HG03108 (cell line): ENCODE measurements around the gene ANO1.

Experiments used
- ATAC-seq: cut with Tn5 transposase; IDR thresholded peaks from one replicate; pipeline ENCODE4 v1.9.1; 2021; ENCODE audit warnings: moderate library complexity; ENCODE audit not compliant: unreplicated experiment

The ANO1 gene

GRCh38 chr11:70049045-70049444 lies 29.1 kb upstream of the ANO1 start:
- ATAC-seq = no peak

- ATAC-seq = no peak
Observed at GRCh38 chr11:70050243-70050642, 27.9 kb upstream of the ANO1 start.

GRCh38 chr11:70054004-70054403 lies 24.1 kb upstream of the ANO1 start:
- no peak for ATAC-seq

DNA sequence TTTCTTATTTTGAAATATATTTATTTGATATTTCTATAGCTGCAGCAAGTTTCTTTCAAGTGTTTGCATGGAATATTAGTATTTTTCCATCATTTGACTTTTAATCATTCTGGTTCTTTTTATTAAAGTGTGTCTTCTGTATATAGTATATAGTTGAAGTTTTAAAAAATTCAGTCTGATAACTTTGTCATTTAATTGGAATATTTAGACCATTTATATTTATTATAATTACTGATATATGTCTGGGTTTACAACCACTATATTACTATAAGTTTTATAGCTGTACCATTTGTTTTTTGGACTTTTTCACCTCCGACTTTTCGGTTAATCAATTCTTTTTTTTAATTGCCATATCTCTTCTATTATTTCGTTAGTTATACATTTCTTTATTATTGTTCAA lies 22.7 kb upstream of the ANO1 start:
- no peak for ATAC-seq

DNA sequence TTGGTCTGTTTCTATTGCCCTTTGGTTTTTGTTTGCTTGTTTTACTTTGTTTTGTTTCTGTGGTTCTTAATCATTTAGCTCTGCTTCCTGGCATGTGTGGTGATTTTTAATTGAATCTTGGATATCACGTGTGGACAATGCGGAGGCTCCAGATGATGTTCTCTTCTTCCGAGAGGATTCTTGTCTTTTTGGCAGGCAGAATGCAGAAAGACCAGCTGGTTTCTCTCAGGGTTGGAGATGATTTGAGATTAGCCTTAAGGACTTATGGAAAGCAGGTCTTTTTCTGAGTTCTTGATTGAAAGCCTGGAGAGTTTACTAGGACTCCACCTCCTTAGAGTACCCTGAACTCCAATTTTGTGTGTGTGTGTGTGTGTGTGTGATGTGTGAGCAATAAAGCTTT lies 21.0 kb upstream of the ANO1 start:
- ATAC-seq = no peak

DNA sequence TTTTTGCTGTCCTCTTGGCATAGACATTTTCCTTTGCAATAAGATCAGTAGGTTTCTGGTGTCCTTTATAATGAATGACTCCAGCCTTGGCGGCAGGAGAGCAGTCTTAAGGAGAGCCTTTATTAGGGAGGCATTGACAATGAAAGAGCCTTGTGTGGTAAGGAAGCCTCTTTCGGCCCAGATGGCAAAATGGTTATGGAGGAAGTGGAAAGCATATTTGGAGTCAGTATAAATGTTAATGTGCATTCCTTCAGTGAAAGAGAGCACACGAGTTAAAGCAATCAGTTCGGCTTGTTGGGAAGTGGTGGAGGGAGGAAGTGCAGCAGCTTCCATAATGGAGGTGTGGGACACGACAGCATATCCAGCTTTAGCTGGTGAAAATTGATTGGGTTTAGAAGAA lies 18.1 kb upstream of the ANO1 start:
- ATAC-seq = no peak

DNA sequence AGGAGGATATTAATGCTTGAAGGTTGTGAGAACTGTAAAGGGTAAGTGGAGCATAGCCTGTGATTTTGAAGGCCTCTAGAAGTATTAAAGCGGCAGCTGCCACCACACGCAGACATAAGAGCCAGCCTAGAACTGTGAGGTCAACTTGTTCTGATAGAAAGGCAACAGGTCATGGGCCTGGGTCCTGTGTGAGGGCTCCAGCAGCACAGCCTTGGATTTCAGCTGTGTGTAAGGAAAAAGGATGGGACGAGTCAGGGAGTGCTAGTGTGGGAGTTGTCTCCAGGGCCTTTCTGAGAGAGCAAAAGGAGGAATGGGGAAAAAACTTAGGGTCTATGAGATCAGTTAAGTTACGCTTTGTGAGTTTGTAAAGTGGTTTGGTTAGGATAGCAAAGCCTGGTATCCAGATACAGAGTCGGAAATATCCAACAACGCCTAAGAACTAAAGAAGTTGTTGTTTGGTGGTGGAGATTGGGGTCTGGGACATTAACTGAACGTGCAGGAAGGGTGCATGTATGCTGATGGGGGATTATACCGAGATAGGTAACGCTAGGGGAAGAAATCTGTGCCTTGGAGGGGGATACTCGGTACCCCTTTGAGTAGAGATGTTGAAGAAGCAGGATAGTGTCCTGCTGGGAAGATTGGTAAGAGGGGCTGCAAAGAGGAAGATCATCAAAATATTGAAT lies 17.4 kb upstream of the ANO1 start:
- ATAC-seq = no peak

DNA sequence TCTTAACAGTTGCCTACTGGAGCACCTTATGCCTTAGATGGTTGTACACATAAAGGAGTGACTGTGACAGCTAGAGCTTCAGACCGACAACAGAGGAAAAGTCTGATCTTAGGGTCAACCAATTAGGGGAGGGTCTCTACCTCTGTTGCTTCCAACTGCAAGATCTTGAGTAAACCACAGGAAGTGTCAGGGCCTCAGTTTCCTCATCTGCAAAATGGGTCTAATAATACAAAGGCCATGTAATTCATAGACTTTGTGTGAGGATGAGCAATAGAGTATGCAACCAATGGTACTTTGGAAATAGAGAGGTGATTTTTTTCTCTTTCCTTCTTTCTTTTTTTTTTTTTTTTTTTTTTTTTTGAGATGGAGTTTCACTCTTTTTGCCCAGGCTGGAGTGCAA lies 16.4 kb upstream of the ANO1 start:
- ATAC-seq = no peak

DNA sequence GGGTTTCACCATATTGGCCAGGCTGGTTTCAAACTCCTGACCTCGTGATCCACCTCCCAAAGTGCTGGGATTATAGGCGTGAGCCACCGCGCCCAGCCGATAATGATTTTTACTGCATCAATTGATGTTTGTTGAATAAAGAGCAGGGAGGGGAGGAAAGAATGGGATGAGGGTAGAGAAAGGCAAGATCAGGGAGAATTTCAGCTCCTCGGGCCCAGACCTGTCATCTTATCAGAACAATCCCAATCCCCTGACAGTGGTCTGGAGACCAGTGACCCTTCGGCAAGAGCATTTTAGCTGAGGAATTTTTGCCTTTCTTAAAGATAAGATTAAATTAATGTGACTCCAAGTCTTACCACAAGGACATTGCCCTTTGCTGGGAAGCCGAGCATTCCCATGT lies 15.0 kb upstream of the ANO1 start:
- ATAC-seq = no peak

- ATAC-seq = no peak
Observed at GRCh38 chr11:70063555-70063954, 14.6 kb upstream of the ANO1 start.

- ATAC-seq = no peak
Observed at GRCh38 chr11:70064008-70064725, 13.9 kb upstream of the ANO1 start.

DNA sequence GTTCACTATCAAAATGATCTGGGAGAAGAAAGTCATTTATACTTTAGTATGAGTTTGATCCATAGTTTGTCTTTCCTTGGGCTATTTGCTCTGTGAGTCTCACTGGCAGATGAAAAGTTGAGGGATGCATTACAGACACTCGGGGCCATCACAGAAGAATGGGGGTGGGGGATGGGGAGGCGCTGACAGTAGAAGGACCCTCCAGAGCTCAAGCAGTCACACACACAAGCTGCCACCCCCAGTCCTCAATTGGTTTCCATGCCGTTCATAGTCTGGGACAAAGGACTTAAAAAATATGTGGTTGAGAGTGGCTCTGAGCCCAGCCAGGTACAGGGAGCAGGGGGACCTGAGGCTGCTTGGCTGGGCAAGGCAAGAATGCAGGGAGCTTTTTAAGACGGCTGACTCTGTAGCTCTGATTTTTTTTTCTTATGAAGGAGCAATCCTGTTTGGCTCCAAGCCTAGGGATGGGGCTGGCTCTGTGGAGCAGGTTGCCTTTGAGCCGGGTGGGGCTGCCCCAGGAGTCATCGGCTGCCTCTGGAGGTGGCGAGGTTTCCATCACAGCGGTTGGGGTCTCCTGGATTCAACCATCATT lies 13.3 kb upstream of the ANO1 start:
- ATAC-seq = no peak

DNA sequence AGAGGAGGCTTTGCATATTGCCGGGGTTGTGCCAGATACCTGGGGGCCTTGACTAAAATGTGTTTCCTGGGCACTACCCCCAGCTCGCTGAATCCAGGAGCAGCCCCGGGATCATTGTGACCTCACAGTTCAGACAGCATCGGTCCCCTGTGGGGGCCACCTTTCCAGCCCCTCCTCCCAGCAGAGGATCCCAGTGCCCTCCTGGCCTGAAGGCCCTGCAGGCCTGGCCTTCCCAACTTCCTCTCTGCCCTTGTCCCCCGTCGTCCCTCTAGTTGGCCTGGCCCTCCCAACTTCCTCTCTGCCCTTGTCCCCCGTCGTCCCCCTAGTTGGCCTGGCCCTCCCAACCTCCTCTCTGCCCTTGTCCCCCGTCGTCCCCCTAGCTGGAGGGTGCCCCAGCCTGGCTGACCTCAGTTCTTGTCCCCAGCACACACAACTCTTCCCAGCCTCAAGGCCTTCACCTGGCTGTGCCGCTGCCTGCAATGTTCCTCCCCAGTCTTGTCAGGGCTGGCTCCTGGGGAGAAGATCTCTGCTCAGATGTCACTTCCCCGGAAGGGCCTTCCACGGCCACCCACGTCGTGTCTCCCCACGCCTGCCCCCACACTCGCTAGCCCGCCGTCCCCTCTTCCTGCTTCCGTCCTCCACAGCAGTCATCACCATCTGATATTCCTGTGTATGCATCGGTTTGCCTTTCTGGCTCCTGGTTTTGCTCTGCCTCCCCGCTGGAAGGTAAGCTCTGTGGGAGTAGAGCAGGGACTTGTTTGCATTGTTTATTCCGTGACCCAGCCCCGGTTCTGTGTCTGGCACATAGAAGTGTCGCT lies 12.6 kb upstream of the ANO1 start:
- ATAC-seq = no peak

- no peak for ATAC-seq
Observed at GRCh38 chr11:70066136-70066520, 12.0 kb upstream of the ANO1 start.

- ATAC-seq = no peak
Observed at GRCh38 chr11:70066628-70067027, 11.5 kb upstream of the ANO1 start.

GRCh38 chr11:70067036-70067435 lies 11.1 kb upstream of the ANO1 start:
- no peak for ATAC-seq

DNA sequence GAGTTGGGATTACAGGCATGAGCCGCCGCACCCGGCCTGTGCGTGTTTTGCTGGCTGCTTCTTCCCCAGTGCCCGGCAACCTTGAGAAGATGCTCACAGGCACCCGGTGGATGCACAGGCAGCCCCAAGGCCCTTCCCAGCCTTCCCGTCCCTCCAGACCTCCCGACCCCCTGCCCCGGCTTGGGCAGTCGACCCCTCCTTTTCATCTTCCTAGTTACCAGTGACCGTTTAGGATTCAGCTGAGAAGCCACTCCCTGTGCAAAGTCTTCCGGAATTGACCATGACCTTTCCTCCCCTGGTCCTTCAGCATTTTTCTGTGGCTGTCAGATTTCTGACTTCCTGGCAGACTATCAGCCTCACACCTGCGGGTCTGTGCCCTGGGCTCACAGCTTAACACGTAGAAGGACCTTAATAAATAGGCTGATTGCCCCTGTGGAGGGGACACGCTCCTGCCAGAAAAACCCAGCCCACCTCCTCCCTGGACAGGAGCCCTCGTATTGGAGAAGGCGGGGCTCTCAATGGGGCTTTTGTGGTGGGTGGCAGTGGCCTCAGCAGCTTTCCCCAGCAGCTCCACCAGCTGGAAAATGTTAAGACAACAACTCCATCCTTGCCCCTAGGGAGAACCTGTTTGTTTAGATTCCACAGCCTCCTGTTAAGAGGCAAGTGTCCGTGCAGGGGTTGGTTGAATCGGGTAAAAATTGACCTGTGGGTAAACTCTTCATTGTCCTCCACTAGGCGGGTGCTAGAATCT lies 10.4 kb upstream of the ANO1 start:
- ATAC-seq = no peak

DNA sequence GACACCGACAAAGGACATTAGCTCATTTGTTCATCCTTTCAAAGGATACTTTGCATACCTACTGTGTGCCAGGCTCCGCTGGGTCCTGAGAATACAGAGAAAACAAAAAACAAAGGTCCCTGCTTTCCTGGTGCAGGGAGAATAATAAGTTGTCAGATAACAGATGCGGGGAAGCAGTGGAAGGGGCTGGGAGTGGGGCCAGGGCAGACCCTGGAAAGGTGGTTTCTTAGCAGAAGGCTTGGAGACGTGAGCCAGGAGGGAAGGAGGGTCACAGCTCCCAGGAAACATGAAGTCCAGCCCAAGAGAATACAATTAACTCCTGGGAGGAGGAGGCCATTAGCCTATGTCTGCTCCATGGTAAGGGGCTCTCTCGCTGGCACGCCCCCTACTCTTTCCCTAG lies 9.8 kb upstream of the ANO1 start:
- no peak for ATAC-seq

DNA sequence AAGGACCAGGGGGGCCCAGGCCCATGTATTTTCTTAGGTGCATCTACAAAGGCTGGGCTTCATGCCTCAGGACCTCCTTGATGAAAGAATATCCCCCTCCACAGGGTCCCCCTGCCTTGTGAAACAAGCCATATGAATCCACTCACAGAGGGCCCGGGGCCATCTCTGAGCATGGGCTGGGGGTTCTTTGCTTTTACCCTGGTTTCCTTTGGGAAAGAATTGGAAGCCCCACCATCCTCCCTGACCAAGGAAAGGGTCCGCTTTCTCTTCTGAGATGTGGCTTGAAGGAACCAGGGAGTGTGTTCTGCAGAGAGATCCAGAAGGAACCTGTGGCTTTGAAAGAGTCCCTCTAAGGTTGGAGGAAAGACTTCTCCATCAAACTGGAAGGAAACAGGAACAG lies 9.2 kb upstream of the ANO1 start:
- ATAC-seq = no peak

- no peak for ATAC-seq
Observed at GRCh38 chr11:70070706-70071105, 7.4 kb upstream of the ANO1 start.

GRCh38 chr11:70071996-70072395 lies 6.1 kb upstream of the ANO1 start:
- no peak for ATAC-seq
